HepG2 (cell line): ENCODE data around the gene QRICH2. TPM values are rescaled to one million over a fixed set of nuclear protein-coding genes. Genes with fewer than 3 reads are reported as not detected.
A peak's percentile ranks its signal among the peaks of the same experiment; 100 is the strongest.

Experiments used
- AHDC1 ChIP-seq: sonication (generic); formaldehyde crosslinking; IDR thresholded peaks from 2 replicates; pipeline ENCODE4 v1.5.1; 2020; ENCODE audit warnings: mild to moderate bottlenecking, missing genetic modification reagents, borderline replicate concordance
- ARID4A ChIP-seq: sonication (generic); formaldehyde crosslinking; IDR thresholded peaks from 2 replicates; pipeline ENCODE4 v1.5.0; 2020; ENCODE audit warnings: mild to moderate bottlenecking, missing genetic modification reagents, borderline replicate concordance
- FOXO4 ChIP-seq: sonication (generic); formaldehyde crosslinking; conservative IDR thresholded peaks from 2 replicates; pipeline ENCODE4 v1.8.1; 2023; ENCODE audit warnings: missing genetic modification reagents
- KLF15 ChIP-seq: sonication (generic); formaldehyde crosslinking; IDR thresholded peaks from 2 replicates; pipeline ENCODE4 v1.8.1; 2023; ENCODE audit warnings: borderline replicate concordance, mild to moderate bottlenecking, inconsistent platforms, missing genetic modification reagents, mixed read lengths
- NCOR1 ChIP-seq: fragments of 200-600 bp; sonication (generic); IDR thresholded peaks from 2 replicates; pipeline ENCODE4 v1.7.0; 2017; ENCODE audit warnings: antibody characterized with exemption, low read length, borderline replicate concordance
- ONECUT2 ChIP-seq: sonication (generic); formaldehyde crosslinking; IDR thresholded peaks from 2 replicates; pipeline ENCODE4 v1.4.0; 2020; ENCODE audit warnings: missing genetic modification reagents
- PHB2 ChIP-seq: fragments of 450-650 bp; IDR thresholded peaks from 2 replicates; pipeline ENCODE4 v1.6.1; 2018; ENCODE audit not compliant: partially characterized antibody
- POLR2AphosphoS2 ChIP-seq: IDR thresholded peaks from 2 replicates; pipeline ENCODE4 v1.6.1; 2011; ENCODE audit warnings: low read depth, low read length, improper control_type of control experiment
- SAFB2 ChIP-seq: sonication (generic); formaldehyde crosslinking; IDR thresholded peaks from 2 replicates; pipeline ENCODE4 v1.5.1; 2020; ENCODE audit warnings: missing genetic modification reagents, low read depth, mild to moderate bottlenecking, borderline replicate concordance
- SAP130 ChIP-seq: IDR thresholded peaks from 2 replicates; pipeline ENCODE4 v1.6.1; 2016; ENCODE audit warnings: low read depth
- SP1 ChIP-seq, 2 experiments: fragments of 450-650 bp in 1 of 2; sonication (generic) in 1 of 2; formaldehyde crosslinking in 1 of 2; IDR thresholded peaks; 2 replicates each; pipeline versions ENCODE4 v1.4.0 to v1.6.1; 2016 to 2020; ENCODE audit warnings: missing genetic modification reagents in 1 of 2
- TRIM24 ChIP-seq: sonication (generic); formaldehyde crosslinking; IDR thresholded peaks from 2 replicates; pipeline ENCODE4 v1.8.0; 2022; ENCODE audit warnings: mild to moderate bottlenecking, missing genetic modification reagents
- ZBTB38 ChIP-seq: sonication (generic); formaldehyde crosslinking; IDR thresholded peaks from 2 replicates; pipeline ENCODE4 v1.5.1; 2020; ENCODE audit warnings: mild to moderate bottlenecking, missing genetic modification reagents
- ZGPAT ChIP-seq: IDR thresholded peaks from 2 replicates; pipeline ENCODE4 v1.6.1; 2016; ENCODE audit warnings: mild to moderate bottlenecking
- ZNF557 ChIP-seq: sonication (generic); formaldehyde crosslinking; IDR thresholded peaks from 2 replicates; pipeline ENCODE4 v1.4.0; 2020; ENCODE audit warnings: missing genetic modification reagents
- ZNF660 ChIP-seq: sonication (generic); formaldehyde crosslinking; IDR thresholded peaks from 2 replicates; pipeline ENCODE4 v1.5.1; 2020; ENCODE audit warnings: mild to moderate bottlenecking, low read depth, missing genetic modification reagents, borderline replicate concordance
- ZNF776 ChIP-seq: sonication (generic); formaldehyde crosslinking; IDR thresholded peaks from 2 replicates; pipeline ENCODE4 v1.4.0; 2020; ENCODE audit warnings: mild to moderate bottlenecking, missing genetic modification reagents
- polyA plus RNA-seq, 8 experiments: library from polyadenylated mRNA; depleted of rRNA in 3 of 8; stranded (reverse) in 7 of 8; unstranded in 1 of 8; fragments of >200 nt; fragmentation: Illumina TruSeq in 4 of 8; extraction: Trizol in 4 of 8; gene quantifications; 2 replicates each; pipeline versions ENCODE4 v1.2.1 to v1.2.3, GENCODE V29; 2011 to 2016; ENCODE audit warnings: low read depth in 4 of 8, missing spikeins in 1 of 8, mixed read lengths in 1 of 8; ENCODE audit not compliant: insufficient read depth in 1 of 8
- total RNA-seq, 5 experiments: library from RNA; depleted of rRNA; stranded (reverse); fragments of >200 nt; fragmentation: Illumina TruSeq; extraction: Trizol; gene quantifications; 2 replicates each; pipeline ENCODE4 v1.2.3, GENCODE V29; 2016; ENCODE audit warnings: low read depth in 1 of 5

QRICH2 gene
- total and polyA plus RNA-seq, 2 of the 13 experiments (the other 11 are each of a cell fraction or from before 2014, with no cell fraction given): 3.7 to 5.7 TPM

GRCh38 chr17:76345377-76345974 is 37.4 kb upstream of the QRICH2 start (continued):
- TF ChIP-seq ZNF557 (CRISPR knock-in tag): no peak
- TF ChIP-seq PHB2: no peak
- TF ChIP-seq NCOR1: peak; percentile 37; the same call in 1 of the 2 replicates
- no peak for TF ChIP-seq TRIM24
- TF ChIP-seq AHDC1 (CRISPR knock-in tag): no peak
- no peak for TF ChIP-seq ZNF776 (CRISPR knock-in tag)
- no peak for TF ChIP-seq SAFB2 (CRISPR knock-in tag)
- no peak for TF ChIP-seq SP1 (IDR thresholded peaks at IDR 0.05)
- no peak for TF ChIP-seq SP1 (CRISPR knock-in tag; IDR thresholded peaks at IDR 0.05)
- TF ChIP-seq KLF15: no peak
- TF ChIP-seq ZGPAT: peak; percentile 38; the same call in 1 of the 2 replicates
- TF ChIP-seq POLR2AphosphoS2: no peak
- no peak; the same call in 1 of the 2 replicates for TF ChIP-seq ARID4A
- no peak for TF ChIP-seq ZNF660 (CRISPR knock-in tag)
- peak; percentile 68 for TF ChIP-seq SAP130 (CRISPR knock-in tag)
- TF ChIP-seq FOXO4 (CRISPR knock-in tag): no peak
- peak; percentile 76 for TF ChIP-seq ZBTB38 (CRISPR knock-in tag)
- TF ChIP-seq ONECUT2 (CRISPR knock-in tag): no peak
